Posterior cingulate gyrus (tissue), 11 donors: ENCODE results near the gene AGK.
"Not testable (repeated sequence)": the region's sequence is repeated elsewhere in the genome, so short reads cannot be mapped to it uniquely, and the experiment has no call there.

Experiments used
- DNase-seq, 10 donors: peaks; one replicate each; pipeline versions ENCODE4 v3.0.0 to v3.0.0-alpha.2; 2020 to 2021; ENCODE audit warnings: mixed read lengths in 3 of 10
- intact Hi-C: fragments of 100-400 bp; cut with DNase I; formaldehyde crosslinking; loops from one replicate; pipeline ENCODE4 v1.15.1; 2023

Gene AGK

DNA sequence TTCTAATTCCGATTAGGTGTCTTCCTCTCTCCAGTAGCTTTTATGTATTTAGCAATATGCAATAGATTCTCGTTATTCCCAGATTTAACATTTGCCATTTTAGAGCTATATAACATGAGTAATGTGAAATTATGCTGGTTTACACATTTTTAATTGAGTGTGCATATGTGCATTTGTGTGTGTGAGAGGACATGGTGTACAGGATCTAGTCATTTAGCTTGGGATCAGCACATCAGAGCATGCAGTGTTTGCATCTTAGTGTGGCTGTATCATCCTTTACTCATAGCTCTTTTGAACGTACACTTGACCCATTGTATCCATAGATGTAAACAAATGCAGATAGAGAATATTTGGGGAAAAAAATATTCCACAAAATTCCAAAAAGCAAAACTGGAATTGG, 84.8 kb downstream of the AGK start:
- intact Hi-C loops: no loop called here
- no peak for DNase-seq

GRCh38 chr7:141640239-141640840, 89.1 kb downstream of the AGK start:
- DNase-seq: no peak
- intact Hi-C loops: no loop called here

- intact Hi-C loops: no loop called here
- DNase-seq: no peak
Measured at GRCh38 chr7:141641876-141642275, 90.7 kb downstream of the AGK start.

GRCh38 chr7:141645188-141645587, 94.0 kb downstream of the AGK start:
- intact Hi-C loops: loop anchor here (5.0 kb wide), 1 partner anchor 93 kb away; the partner anchor contains the start of gene AGK
- DNase-seq: no peak

DNA sequence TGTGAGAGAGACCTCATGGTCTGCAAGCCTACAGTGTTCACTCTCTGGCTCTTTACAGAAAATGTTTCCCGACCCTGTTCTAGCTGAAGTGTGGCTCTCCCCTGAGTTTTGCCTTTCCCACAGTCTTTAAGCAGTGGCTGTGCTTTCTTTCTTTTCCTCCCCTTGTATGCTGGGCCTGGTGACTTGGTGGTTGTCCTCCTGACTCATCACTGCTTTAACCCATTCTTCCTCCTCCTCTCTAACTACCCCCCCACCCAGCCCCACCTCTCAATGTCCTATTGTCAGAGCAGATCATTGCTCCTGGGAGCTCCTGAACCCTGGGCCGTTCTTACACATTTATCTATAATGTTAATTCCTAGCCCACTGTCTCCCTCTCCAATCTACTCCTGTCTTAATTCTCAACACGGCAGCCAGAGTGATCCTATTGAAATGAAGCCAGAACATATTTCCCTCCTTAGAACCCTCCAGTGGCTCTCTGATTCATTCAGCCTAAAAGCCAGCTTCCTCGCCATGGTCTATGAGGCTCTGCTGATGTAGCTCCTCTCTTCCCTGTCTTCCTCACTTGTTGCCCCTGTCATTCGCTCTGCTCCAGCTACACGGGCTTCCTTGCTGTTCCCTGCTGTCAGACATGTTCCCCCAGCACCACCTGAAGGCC, 95.7 kb downstream of the AGK start:
- DNase-seq: no peak
- intact Hi-C loops: loop anchor here (5.0 kb wide), 1 partner anchor 95 kb away; the partner anchor contains the start of gene AGK

DNA sequence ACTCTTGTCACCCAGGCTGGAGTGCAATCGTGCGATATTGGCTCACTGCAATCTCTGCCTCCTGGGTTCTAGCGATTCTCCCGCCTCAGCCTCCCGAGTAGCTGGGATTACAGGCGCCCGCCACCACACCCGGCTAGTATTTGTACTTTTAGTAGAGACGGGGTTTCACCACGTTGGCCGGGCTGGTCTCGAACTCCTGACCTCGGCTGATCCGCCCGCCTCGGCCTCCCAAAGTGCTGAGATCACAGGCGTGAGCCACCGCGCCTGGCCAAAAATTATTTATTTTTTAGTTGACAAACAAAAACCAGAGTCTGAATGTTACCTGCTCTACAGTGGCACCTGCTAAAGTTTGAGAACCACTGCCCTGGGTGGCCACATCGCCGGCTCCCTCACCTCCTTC, 96.5 kb downstream of the AGK start:
- not testable (repeated sequence) for DNase-seq
- intact Hi-C loops: loop anchor here (5.0 kb wide), 1 partner anchor 95 kb away; the partner anchor contains the start of gene AGK

DNA sequence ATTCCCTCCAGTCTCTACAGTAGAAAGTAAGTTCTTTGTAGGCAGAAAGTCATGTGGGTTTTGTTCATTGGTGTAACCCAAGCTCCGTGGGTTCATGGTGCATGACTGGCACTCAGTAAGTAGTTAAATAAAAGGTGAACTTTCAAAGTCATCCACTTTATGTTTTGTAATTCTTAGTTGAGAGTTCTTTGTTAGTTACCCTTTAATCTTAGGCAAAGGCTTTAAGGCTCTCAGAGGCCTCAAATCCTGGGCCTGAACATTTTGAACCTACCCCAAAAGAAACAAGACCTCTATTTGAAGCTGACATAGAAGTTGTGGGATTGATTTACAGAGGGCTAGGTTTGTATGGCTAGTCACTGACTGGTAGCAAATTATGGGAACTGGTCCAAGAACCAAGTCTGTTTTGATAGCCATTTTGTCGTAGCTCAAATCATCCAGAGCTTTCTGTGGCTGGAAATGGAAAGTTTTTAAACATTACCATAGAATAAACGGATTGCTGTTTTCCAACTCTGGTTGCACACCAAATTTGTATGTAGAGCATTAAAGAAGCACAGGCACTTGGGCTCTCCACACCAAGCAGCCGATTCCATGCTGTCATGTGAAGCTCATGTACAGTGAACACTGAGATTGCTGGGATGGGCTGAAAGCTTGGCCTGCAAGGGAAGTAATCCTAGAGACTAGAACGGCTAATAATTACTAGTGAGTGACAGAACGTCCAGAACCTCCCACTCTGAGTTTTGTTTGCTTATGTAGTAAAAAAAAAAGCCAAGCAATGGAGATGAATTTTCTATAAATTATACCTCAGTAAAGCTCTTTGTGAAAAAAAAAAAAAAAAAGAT, 97.3 kb downstream of the AGK start:
- no peak for DNase-seq

GRCh38 chr7:141649137-141649864, 98.1 kb downstream of the AGK start:
- intact Hi-C loops: loop anchor here (5.0 kb wide), 1 partner anchor 97 kb away; the partner anchor contains the start of gene AGK
- DNase-seq: no peak

More for the DNA sequence above, 97.3 kb downstream of the AGK start:
- intact Hi-C loops: loop anchor here (5.0 kb wide), 1 partner anchor 96 kb away; the partner anchor contains the start of gene AGK

DNA sequence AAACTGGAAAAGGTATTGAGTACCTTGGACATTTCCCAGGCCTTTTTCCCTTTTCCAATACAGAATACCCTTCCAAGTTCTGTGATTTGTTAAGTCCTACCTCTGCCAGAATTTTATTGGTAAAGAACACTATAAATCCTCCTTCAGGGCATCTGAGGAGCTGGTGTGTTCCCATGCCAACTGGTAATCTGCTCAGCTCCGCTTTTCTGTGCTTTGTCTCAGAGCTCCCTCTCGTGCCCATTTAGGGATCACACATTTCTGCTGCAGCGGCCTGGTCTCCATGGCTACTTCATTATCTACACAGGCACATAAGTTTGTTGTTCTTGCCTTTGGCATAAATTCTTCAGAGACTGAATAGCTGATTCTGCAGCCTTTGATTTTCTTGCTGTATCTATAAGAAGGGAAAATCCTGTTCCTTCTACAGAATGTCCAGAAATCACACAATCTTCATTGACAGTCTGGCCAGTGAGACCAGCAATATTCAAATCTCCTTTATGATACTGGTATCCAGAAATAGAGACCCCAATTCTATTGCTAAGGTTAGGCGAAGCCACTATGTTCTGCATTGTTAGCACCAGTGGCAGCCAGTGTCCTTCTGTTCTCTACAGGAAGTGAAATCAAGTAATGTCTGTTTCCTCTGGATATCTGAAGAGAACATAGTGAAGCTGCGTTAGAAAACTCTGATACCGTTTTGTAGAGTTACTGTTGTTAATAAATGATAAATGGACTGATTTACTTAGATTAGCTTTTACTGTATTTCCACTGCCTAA, 98.8 kb downstream of the AGK start:
- DNase-seq: peak; percentile 54 to 95 (median 72)
- intact Hi-C loops: loop anchor here (5.0 kb wide), 5 partner anchors 52 to 838 kb away; partner anchors contain the start of genes AGK, DENND11, MRPS33 and TMEM178B

DNA sequence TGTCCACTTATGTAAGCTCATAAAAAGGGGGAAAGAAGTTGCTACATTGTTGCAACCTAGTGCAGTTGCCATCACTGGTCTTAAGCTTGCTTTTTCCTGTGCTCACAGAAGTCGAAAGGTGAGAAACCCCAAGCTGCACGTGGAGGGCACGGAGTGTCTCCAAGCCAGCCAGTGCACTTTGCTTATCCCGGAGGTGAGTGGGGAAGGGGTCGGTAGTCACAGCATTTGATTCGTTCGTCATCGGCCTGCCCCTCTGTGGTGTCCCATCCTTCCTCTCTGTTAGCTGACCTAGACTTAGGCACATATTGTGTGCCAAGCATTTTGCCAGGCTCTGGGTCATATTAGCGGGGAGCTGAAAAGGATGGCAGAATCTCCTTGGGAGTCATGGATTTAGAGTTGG, 100.2 kb downstream of the AGK start:
- peak in 1 of 10 donors; percentile 67 for DNase-seq
- intact Hi-C loops: loop anchor here (5.0 kb wide), 4 partner anchors 51 to 839 kb away; partner anchors contain the start of genes DENND11, MRPS33 and TMEM178B

DNA sequence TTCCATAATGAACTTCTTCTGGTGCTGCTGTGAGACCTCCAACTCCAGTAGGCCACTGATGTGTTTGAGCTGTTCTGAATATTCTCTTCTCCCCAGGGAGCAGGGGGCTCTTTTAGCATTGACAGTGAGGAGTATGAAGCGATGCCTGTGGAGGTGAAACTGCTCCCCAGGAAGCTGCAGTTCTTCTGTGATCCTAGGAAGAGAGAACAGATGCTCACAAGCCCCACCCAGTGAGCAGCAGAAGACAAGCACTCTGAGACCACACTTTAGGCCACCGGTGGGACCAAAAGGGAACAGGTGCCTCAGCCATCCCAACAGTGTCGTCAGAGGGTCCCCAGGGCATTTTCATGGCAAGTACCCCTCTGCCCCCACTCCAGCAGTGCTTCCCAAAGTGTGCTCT, 101.5 kb downstream of the AGK start:
- no peak for DNase-seq
- intact Hi-C loops: loop anchor here (5.0 kb wide), 4 partner anchors 50 to 840 kb away; partner anchors contain the start of genes DENND11, MRPS33 and TMEM178B

- DNase-seq: peak in 7 of 10 donors; percentile 46 to 93 (median 66)
- intact Hi-C loops: loop anchor here (2.0 to 5.0 kb wide), 6 partner anchors 48 to 842 kb away; partner anchors contain the start of genes DENND11, MRPS33, SSBP1 and TMEM178B
Measured at GRCh38 chr7:141654551-141654950, 103.3 kb downstream of the AGK start.

GRCh38 chr7:141659501-141659900, 108.3 kb downstream of the AGK start:
- DNase-seq: no peak
- intact Hi-C loops: no loop called here

- peak in 2 of 10 donors; percentile 26 to 36 for DNase-seq
- intact Hi-C loops: no loop called here
Measured at GRCh38 chr7:141660259-141660658, 109.0 kb downstream of the AGK start.

GRCh38 chr7:141663081-141663849, 112.1 kb downstream of the AGK start:
- intact Hi-C loops: no loop called here
- peak in 1 of 10 donors; percentile 73 for DNase-seq

- intact Hi-C loops: no loop called here
- DNase-seq: no peak
Measured at GRCh38 chr7:141664450-141664849, 113.2 kb downstream of the AGK start.

DNA sequence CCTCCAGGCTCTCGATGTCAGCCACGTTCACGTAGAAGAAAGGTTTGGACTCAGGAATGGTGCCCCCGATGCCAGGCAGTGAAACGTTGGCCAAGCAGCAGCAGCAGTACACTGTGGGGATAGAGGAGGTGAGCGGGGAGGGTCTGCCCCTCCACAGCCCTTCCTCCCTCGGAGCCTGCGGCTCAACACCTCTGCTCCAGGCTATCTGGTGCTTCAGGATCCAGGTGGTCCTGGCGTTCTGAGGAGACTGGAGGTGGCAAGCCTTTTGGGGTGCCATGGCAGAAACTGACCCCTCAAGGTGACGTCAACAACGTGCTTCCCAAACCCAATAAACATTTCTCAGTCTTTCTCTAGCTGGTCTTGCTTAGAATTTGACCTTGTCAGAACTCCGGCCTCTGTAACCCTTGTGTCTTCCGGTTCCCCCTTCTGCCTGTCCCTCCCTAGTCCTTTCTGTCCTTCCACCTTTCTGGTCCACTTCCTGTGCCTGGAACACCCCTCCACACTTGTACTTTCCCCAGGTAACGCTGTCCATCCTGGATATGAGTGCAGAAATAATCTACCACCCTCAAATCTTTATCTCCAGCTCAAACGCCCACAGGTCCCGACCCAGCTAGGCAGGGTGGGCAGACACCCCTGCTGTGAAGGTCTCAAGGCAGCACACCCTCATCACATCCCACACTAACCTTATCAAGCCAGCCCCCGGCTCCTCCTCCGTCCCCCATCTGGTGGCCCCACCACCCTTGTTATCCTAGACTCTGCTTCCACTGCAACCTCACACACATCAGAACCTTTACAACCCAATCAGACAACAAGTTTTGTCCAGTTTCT, 114.2 kb downstream of the AGK start:
- intact Hi-C loops: no loop called here
- peak in 1 of 10 donors; percentile 61 for DNase-seq
